NCI-H2196 (cell line): Measurements from ENCODE around the gene HDAC5.
A peak's percentile ranks its signal among the peaks of the same experiment; 100 is the strongest.
"Not testable (repeated sequence)": the region's sequence is repeated elsewhere in the genome, so short reads cannot be mapped to it uniquely, and the experiment has no call there.

Source experiments
- DNase-seq: peaks from one replicate; lab custom pipeline; 2025; ENCODE audit not compliant: unreplicated experiment; lab: John Stamatoyannopoulos, UW

HDAC5 gene

DNA sequence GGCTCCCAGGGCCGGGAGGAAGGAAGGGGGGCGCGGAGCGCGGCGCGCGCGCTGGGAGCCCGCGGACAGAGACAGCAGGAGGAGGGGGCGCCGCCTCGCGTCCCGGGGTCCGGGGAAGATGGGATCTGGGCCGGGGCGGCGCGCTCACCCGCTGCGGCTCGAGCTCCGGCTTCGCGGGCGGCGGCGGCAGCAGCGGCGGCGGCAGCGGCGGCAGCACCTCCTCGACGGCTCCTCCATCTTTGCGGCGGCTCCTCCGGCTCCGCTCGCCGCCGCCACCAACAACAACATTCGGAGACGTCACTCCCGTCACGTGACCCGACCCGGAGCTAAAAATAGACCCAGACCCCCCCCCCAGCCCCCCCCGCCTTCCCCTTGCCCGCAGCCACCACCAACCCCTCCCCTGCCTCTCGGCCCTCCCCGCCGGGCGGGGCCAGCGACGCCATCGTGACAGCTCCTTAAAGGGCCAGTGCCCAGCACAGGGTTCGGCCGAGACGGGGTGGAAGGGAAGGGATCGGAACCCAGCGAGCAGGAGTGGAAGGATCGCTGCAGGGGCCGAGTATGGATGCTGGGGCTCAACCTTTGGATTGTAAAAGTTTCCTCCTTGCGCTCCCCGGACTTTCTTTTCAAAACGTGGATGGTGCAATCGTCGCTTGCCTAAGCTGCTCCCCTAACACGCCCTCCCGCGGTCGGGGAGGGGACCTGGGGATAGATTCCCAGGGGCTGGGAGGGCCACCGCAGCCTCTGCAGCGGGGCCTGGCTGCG lies at the start of gene HDAC5:
Gene HDAC5, minus strand, starts transcription at position 286 of the 762 bp plus-strand sequence. CDS start 6,126 bp downstream, outside the sequence.
- DNase-seq: peak; percentile 94

- no peak for DNase-seq
Observed at GRCh38 chr17:44171931-44172455, 48.6 kb upstream of the HDAC5 start.

- peak; percentile 41 for DNase-seq
Observed at GRCh38 chr17:44170499-44171201, 47.2 kb upstream of the HDAC5 start, which contains the start of gene ASB16. Gene ASB16 (plus strand): TSS chr17:44170704. CDS start chr17:44170790, 86 bp downstream.

- no peak for DNase-seq
Observed at GRCh38 chr17:44170135-44170498, 46.7 kb upstream of the HDAC5 start.

GRCh38 chr17:44167181-44167861 lies 43.9 kb upstream of the HDAC5 start:
- DNase-seq: no peak

- no peak for DNase-seq
Observed at GRCh38 chr17:44164476-44164875, 41.0 kb upstream of the HDAC5 start.

- DNase-seq: no peak
Observed at GRCh38 chr17:44159519-44160210, 36.2 kb upstream of the HDAC5 start.

DNA sequence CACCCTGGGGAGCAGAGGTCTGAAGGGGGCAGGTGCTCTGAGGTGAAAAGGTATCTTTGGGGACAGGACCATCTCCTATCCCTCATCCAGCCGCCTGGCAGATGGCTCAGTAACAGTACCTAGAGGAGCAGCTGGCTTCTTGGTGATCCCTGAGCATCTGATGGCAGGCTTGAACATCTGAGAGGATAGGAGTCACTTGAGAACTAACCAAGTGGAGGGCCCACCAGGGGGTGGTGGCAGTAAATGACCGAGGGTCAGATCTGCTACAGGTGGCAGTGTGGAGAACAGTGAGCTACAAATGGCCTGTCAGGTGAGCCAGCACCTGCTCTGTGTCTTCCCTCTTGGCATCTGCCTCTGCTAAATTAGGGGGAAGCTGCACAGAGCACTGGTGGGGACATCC lies 32.0 kb upstream of the HDAC5 start:
- peak; percentile 41 for DNase-seq

DNA sequence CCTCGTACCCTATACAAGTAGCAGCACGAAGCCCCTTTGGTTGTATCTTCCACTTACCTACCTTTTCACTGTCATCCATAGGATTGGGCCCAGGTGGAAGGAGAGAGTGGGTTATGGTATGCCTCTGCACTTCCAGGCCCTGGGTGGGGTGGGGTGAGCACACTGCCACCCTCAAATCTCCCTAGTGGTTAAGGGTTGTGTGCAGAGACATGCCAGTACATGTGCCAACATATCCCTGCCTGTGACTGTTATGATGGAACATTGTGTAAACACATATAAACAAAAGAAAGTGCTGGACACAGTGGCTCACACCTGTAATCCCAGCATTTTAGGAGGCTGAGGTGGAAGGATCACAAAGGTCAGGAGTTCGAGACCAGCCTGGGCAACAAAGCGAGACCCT lies 29.4 kb upstream of the HDAC5 start:
- DNase-seq: no peak

DNA sequence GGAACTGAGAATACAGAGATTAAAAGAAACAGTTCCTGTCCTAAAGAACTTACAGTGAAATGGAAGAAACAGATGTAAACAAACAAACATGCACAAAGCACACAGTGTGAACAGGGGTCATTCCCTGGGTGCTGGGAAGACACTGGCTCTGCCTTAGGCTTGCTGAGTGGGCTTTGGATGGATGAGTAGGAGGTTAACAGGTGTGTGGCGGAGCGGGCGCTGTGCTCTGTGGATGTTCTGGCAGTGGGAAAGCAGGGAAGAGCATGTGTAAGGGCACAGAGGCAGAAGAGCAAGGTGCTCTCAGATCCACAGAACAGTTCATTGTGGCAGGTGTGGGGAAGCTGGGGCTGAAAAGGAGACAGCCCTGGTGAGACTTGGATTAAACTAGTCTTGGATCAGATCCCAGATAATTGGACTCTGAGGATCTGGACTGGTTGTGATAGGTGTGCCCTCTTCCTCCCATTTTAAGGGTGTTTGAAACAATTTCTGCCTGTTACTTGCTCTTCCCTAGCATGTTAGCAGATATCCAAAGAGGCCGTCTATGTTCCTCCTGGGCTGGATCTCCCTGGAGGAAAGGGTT lies 26.4 kb upstream of the HDAC5 start:
- DNase-seq: no peak

DNA sequence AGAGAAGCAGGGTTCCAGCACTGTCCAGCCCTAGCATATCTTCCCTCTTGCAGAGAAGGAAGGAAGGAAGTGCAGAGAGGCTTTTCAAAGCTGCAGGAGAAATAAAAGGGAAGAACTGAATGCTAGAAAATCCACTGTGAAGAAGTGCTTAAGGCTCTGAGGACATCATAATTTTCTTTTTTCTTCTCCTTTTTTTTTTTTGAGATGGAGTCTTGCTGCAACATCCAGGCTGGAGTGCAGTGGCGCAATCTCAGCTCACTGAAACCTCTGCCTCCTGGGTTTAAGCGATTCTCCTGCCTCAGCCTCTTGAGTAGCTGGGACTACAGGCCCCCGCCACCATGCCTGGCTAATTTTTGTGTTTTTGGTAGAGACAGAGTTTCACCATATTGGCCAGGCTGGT lies 25.6 kb upstream of the HDAC5 start:
- not testable (repeated sequence) for DNase-seq

- no peak for DNase-seq
Observed at GRCh38 chr17:44147812-44148211, 24.4 kb upstream of the HDAC5 start.

GRCh38 chr17:44146375-44147346 lies 23.2 kb upstream of the HDAC5 start:
- DNase-seq: no peak

DNA sequence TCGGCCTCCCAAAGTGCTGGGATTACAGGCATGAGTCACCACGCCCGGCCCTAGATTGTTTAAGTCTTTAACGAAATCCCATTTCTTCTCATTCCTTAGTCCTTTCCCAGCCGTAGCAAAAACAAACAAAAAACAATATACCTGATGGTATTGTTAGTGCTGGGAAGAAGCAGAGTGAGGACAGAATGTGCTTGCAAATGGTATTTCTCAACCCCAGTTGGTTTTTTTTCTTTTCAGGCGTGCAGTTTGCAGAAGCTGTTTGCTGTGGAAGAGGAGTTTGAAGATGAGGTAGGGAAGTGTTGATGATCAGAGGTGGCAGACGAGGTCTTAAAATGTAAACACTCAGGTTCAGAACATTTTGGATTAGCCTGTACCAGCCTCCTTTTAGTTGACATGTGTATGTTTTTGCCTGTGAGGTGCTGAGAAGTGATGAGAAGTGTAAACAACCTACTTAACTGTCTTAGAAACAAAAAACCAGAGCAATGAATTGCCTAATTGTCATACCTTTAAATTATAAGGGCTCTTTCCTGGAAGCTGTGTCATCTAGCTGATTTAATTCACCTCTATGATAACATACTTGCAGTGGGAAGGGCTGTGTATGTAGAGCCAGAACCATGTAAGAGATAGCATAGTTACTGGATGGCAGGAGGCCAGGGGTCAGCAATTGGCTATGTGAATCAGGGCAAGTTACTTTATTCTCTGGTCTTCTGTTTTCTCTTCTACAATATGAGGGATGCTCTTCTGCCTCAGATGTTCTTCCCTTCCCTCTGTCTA lies 21.7 kb upstream of the HDAC5 start:
- DNase-seq: no peak

DNA sequence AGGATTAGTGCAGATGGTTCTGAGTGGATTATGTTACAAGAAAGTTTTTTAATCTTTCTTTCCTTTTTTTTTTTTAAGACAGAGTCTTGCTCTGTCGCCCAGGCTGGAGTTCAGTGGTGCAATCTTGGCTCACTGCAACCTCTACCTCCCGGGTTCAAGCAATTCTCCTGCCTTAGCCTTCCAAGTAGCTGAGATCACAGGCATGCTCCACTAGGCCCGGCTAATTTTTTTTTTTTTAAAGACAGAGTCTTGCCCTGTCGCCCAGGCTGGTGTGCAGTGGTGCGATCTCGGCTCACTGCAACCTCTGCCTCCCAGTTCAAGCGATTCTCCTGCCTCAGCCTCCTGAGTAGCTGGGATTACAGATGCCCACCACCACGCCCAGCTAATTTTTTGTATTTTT lies 20.5 kb upstream of the HDAC5 start:
- not testable (repeated sequence) for DNase-seq

DNA sequence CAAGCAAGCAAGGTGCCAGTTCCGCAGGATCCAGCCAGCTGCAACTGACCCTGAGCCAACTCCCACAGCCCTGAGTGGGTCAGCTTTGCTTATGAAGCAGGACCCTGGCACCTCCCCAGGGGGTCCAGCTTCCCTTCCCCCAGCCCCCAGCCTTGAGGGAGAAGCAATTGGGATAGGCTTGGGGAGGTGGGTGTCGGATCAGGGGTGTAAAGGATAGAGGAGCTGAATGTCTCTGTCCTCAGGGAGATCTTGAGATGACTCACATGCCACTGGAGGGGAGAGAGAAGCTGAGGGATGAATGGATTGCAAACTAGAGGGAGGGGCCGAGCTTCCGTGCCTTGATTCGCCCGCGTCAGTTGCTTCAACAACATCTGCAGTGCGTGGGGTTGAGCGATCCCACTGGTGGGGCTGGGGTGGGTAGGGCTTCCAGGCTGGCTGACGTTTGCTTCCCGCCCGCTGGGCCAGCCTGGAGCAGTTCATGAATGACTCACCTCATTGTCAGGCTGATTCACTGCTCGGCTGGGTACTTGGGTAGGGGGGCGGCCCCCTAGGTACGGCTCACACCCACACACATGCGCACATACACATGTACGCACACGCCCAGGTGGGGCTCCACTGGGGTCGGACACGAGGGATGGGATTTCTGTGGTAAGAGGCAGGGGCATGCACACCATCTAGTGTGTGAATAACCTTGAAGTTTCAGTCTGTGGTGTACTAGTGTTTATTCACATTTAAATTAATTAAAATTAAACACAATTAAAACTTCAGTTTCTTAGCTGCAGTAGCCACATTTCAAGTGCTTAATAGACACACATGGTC lies 14.7 kb upstream of the HDAC5 start:
- DNase-seq: peak; percentile 81

DNA sequence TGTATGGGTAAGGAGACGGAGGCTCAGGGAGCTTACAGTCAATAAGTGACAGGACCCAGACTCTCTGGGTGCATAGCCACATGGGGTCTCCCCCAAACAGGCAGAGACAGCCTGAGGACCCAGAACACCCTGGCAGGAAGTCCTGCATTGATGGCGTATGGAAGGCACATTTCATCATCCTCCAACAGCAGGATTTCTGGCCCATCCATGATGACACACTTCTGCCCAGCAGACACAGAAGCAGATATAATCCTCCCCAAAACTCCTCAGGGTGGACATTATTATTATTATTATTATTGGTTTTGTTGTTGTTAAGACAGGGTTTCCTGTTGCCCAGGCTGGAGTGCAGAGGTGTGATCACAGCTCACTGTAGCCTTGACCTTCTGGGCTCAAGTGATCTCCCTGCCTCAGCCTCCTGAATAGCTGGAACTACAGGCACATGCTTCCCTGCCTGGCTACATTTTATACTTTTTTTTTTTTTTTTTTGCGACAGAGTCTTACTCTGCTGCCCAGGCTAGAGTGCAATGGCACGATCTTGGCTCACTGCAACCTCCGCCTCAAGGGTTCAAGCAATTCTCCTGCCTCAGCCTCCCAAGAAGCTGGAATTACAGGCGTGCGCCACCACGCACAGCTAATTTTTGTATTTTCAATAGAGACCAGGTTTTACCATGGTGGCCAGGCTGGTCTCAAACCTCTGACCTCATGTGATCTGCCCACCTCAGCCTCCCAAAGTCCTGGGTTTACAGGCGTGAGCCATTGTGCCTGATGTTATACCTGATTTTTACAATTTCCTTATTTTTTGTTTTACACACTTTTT lies 11.5 kb upstream of the HDAC5 start:
- no peak for DNase-seq
